ENCODE data around the gene UBE3D. TPM values are rescaled to one million over a fixed set of nuclear protein-coding genes. Genes with fewer than 3 reads are reported as not detected.
A peak's percentile ranks its signal among the peaks of the same experiment; 100 is the strongest.
"Not testable (repeated sequence)": the region's sequence is repeated elsewhere in the genome, so short reads cannot be mapped to it uniquely, and the experiment has no call there.

The UBE3D gene
- total and polyA plus RNA-seq, 2 of the 4 experiments (the other 2 are of a cell fraction): 3.2 to 6.3 TPM

- intact Hi-C loops (cut with micrococcal nuclease): loop anchor here (10.0 kb wide), 1 partner anchor 263 kb away; no protein-coding TSS in a partner anchor
- H3K79me1 ChIP-seq (ENCODE audit: low read depth in 1 of 2, low read length in 2 of 2): no peaks in the 10 kb centered on the region
- H2BK5ac ChIP-seq (ENCODE audit: low read depth, low read length, poor library complexity, severe bottlenecking): no peak overlapping the region
- ChIA-PET POLR2A (ENCODE audit: unreplicated experiment) (no interaction called here), CTCF (interaction anchor here (0.6 kb wide), 1 partner anchor 552 kb away, joined by 5 read pairs; no protein-coding TSS in a partner anchor)
- peaks cover 16% of the 10 kb centered on the region for H3K4me1 ChIP-seq (ENCODE audit: control insufficient read depth, insufficient read depth, low read length)
- H3K4me3 ChIP-seq (ENCODE audit: insufficient read depth, low read depth, low read length): no peak overlapping the region
- no TSS peak for BruUV-seq (replicated peaks)
- in situ Hi-C loops (cut with MboI; ENCODE audit: low sequenced_read_pairs): no loop called here
- no peak overlapping the region for H3K9ac ChIP-seq (ENCODE audit: low read depth, low read length)
- ATAC-seq (ENCODE audit: low read depth) (no peak), DNase-seq (no peak)
- H3K23ac ChIP-seq (ENCODE audit: low read depth, low read length): peak overlapping the region; percentile 24; the same call in 1 of the 2 replicates
- H3K18ac ChIP-seq (ENCODE audit: low read depth, low read length): no peak overlapping the region
- WGBS, 2 experiments (ENCODE audit: extremely low coverage in 2 of 2, insufficient read length in 1 of 2): 100% methylated on average over 1 of the region's 1 CpG; no CpG with 5 or more reads in 1 of the 2 experiments
- no peak for TF ChIP-seq FOS (IDR thresholded peaks at IDR 0.05; ENCODE audit: low read depth, low read length)
- TF ChIP-seq CEBPB (IDR thresholded peaks at IDR 0.05; ENCODE audit: low read depth, low read length): no peak
- H4K8ac ChIP-seq (ENCODE audit: low read depth in 2 of 2, low read length in 2 of 2): no peak overlapping the region
- peaks cover 8% of the 10 kb centered on the region for H3K9me1 ChIP-seq (ENCODE audit: insufficient read depth, low read length)
- no peaks in the 10 kb centered on the region; the same call in 1 of the 2 replicates for H4K20me1 ChIP-seq (ENCODE audit: insufficient read depth, low read length)
- H3K56ac ChIP-seq (ENCODE audit: extremely low read depth, insufficient read depth, low read length): no peak overlapping the region
- H3K14ac ChIP-seq (replicated peaks; ENCODE audit: low read depth, low read length): 0 out of 2 replicates have a peak overlapping the region, but pooled peaks have one; percentile 4
- H2AK9ac ChIP-seq (replicated peaks; ENCODE audit: low read depth, low read length, poor library complexity): no peak overlapping the region
- no peak overlapping the region for H2BK15ac ChIP-seq (ENCODE audit: low read depth, low read length)
- H2AFZ ChIP-seq (replicated peaks; ENCODE audit: low read length, poor library complexity): no peak overlapping the region
- no peak overlapping the region for H4K5ac ChIP-seq (ENCODE audit: low read depth, low read length)
- H3K27me3 ChIP-seq (ENCODE audit: control insufficient read depth, insufficient read depth, low read length): no peaks in the 10 kb centered on the region
- no peaks in the 10 kb centered on the region for H3K9me3 ChIP-seq (ENCODE audit: control insufficient read depth, insufficient read depth, low read length)
- H3K27ac ChIP-seq (ENCODE audit: insufficient read depth, low read length): no peak overlapping the region
- peak overlapping the region; percentile 19; the same call in 1 of the 2 replicates for H4K91ac ChIP-seq (ENCODE audit: insufficient read depth, low read depth, low read length)
- H2BK20ac ChIP-seq (ENCODE audit: low read depth, low read length): no peak overlapping the region
- no peak overlapping the region for H2AK5ac ChIP-seq (ENCODE audit: low read depth, low read length)
- peak overlapping the region; percentile 26; the same call in 1 of the 2 replicates for H2BK120ac ChIP-seq (ENCODE audit: low read depth, low read length)
- H3K4me2 ChIP-seq (ENCODE audit: low read depth, low read length): no peak overlapping the region
- no peaks in the 10 kb centered on the region for H3K36me3 ChIP-seq (ENCODE audit: control insufficient read depth, insufficient read depth, low read length)
- H3K4ac ChIP-seq (ENCODE audit: low read depth, low read length): no peak overlapping the region
- dilution Hi-C loops (cut with HindIII; ENCODE audit: low sequenced_read_pairs, unreplicated experiment): no loop called here
Measured at GRCh38 chr6:82951389-82951788, 114.3 kb downstream of the UBE3D start.

- H4K91ac ChIP-seq (ENCODE audit: insufficient read depth, low read depth, low read length); H3K4me1 ChIP-seq (ENCODE audit: control insufficient read depth, insufficient read depth, low read length); BruUV-seq (replicated peaks); H3K4ac ChIP-seq (ENCODE audit: low read depth, low read length); H2BK120ac ChIP-seq (ENCODE audit: low read depth, low read length); H2AFZ ChIP-seq (replicated peaks; ENCODE audit: low read length, poor library complexity); ATAC-seq (ENCODE audit: low read depth); H3K9me1 ChIP-seq (ENCODE audit: insufficient read depth, low read length); CTCF ChIA-PET; H2AK9ac ChIP-seq (replicated peaks; ENCODE audit: low read depth, low read length, poor library complexity); H4K8ac ChIP-seq (ENCODE audit: low read depth in 2 of 2, low read length in 2 of 2); H3K79me1 ChIP-seq (ENCODE audit: low read depth in 1 of 2, low read length in 2 of 2); H2BK20ac ChIP-seq (ENCODE audit: low read depth, low read length); H3K14ac ChIP-seq (replicated peaks; ENCODE audit: low read depth, low read length); H3K4me2 ChIP-seq (ENCODE audit: low read depth, low read length); in situ Hi-C loops (cut with MboI; ENCODE audit: low sequenced_read_pairs); H3K56ac ChIP-seq (ENCODE audit: extremely low read depth, insufficient read depth, low read length); H3K27ac ChIP-seq (ENCODE audit: insufficient read depth, low read length); intact Hi-C loops (cut with micrococcal nuclease); DNase-seq; H3K9ac ChIP-seq (ENCODE audit: low read depth, low read length); H3K4me3 ChIP-seq (ENCODE audit: insufficient read depth, low read depth, low read length); H3K9me3 ChIP-seq (ENCODE audit: control insufficient read depth, insufficient read depth, low read length); H2AK5ac ChIP-seq (ENCODE audit: low read depth, low read length); H2BK5ac ChIP-seq (ENCODE audit: low read depth, low read length, poor library complexity, severe bottlenecking); POLR2A ChIA-PET (ENCODE audit: unreplicated experiment); H3K36me3 ChIP-seq (ENCODE audit: control insufficient read depth, insufficient read depth, low read length); H3K23ac ChIP-seq (ENCODE audit: low read depth, low read length); H2BK15ac ChIP-seq (ENCODE audit: low read depth, low read length); dilution Hi-C loops (cut with HindIII; ENCODE audit: low sequenced_read_pairs, unreplicated experiment); H3K18ac ChIP-seq (ENCODE audit: low read depth, low read length); H4K5ac ChIP-seq (ENCODE audit: low read depth, low read length); H3K27me3 ChIP-seq (ENCODE audit: control insufficient read depth, insufficient read depth, low read length); H4K20me1 ChIP-seq (ENCODE audit: insufficient read depth, low read length): not testable (repeated sequence)
- 100% methylated on average over 1 of the region's 3 CpGs; no CpG with 5 or more reads in 1 of the 2 experiments for WGBS, 2 experiments (ENCODE audit: extremely low coverage in 2 of 2, insufficient read length in 1 of 2)
Measured at GRCh38 chr6:82930915-82931314, 134.7 kb downstream of the UBE3D start.

Measured in IMR-90 (cell line).